Epidermal melanocyte (primary cell): Measurements from ENCODE around the gene KCNN4.
"Not testable (repeated sequence)": the region's sequence is repeated elsewhere in the genome, so short reads cannot be mapped to it uniquely, and the experiment has no call there.

Experiments used
- DNase-seq: peaks from one replicate; pipeline ENCODE4 v3.0.0; 2011; ENCODE audit warnings: low spot score; ENCODE audit not compliant: insufficient read length

Gene KCNN4

DNA sequence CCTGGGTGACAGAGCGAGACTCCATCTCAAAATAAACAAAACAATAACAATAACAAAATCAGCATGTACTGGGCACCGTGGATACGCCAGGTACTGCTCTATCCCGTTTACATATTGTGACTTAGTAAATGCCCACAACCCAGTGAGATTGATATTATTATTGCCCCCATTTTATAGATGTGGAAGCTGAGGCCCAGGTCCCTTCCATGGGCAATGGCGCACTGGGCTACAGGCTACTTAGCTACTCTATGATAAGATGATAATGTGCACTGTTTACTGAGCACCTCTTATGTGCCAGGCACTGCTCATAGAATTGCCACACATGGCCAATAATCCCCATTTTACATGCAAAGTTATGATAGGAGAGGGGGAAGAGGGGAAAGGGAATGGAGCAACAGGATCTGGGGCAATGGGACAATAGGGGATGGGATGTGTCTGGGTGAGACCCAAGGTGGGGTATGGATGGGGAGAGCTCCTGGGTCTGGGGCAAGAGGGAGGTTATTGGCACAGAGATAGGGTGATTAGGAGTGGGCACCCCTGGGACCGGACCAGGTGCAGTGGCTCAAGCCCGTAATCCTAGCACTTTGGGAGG, 5.4 kb downstream of the KCNN4 start:
- no peak for DNase-seq

DNA sequence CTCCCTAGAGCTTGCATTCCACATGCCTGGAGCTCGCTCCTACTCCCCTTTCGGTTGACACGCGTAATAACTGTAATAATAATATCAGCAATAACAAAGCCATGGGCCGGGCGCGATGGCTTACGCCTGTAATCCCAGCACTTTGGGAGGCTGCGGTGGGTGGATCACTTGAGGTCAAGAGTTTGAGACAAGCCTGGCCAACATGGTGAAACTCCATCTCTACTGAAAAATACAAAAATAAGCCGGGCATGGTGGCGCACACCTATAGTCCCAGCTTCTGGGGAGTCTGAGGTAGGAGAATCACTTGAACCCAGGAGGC, 5.9 kb downstream of the KCNN4 start:
- not testable (repeated sequence) for DNase-seq

DNA sequence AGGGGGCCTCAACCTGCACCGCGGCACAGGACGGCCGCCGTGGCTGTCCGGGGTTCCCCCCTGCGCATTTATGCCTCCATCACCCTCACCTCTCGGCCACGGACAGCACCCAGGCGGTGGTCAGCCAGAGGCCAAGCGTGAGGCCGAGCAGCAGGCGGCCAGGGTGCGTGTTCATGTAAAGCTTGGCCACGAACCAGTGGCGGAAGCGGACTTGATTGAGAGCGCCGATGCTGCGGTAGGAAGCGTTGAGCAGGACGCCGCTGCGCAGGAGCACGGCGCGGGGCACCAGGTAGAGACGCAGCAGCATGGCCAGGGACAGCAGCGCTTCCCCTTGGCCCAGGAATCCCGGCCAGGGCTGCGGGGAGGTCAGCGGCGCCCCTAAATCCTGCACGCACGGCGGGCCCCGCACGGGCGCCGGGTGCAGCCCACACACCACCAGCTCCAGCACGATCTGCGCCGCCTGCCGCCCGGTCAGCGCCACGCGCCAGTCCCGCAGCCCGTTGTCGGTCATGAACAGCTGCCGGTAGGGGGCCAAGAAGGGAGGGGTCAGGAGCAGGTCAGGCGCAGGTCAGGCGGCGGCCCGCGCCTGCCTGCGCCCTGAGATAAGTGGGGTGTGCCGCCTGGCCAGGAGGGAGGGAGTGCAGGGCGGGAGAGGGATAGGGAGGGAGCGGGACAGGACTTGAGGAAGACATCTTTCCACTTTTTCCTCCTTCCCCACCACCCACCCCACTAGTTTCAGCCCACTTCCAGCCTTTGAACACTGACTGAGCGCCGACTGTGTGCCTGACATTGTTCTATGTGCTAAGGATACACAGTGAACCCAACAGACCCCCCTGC, 6.5 kb downstream of the KCNN4 start:
- no peak for DNase-seq

DNA sequence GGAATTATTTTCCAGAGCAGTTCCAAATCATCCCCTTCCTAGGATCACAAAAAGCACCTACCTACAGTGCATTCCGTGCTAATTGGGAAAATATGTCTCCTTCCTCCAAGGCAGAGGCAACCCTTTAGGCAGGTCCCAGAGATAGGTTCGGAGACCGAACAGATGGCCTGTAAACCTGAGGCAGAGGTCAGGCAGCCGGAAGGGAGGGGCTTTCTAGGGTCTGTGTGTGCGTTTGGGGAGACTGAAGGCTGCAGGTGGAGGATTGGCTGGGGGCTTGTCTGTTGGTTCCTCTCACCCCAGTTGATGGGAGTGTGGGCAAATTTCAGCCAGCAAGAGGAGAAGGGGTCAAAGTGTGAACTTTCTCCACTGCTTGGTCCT, 7.1 kb downstream of the KCNN4 start:
- DNase-seq, result no peak

DNA sequence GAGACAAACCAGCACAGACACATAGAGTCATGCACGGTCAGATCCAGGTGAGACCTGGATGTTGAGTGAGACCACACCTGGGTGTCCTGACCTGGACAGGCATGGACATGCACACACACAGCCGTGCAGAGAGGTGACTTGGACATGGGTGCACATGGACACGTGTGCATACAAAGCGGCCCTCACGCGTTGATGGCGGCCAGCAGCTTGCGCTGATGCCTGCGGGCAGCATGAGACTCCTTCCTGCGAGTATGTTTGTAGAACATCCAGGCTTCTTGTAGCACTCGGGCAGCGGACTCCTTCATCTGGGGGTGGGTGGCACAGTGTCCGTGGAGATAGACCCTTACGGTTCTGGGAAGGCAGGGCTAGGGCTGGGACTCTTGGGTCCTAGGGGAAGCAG, 11.5 kb downstream of the KCNN4 start:
- no peak for DNase-seq

DNA sequence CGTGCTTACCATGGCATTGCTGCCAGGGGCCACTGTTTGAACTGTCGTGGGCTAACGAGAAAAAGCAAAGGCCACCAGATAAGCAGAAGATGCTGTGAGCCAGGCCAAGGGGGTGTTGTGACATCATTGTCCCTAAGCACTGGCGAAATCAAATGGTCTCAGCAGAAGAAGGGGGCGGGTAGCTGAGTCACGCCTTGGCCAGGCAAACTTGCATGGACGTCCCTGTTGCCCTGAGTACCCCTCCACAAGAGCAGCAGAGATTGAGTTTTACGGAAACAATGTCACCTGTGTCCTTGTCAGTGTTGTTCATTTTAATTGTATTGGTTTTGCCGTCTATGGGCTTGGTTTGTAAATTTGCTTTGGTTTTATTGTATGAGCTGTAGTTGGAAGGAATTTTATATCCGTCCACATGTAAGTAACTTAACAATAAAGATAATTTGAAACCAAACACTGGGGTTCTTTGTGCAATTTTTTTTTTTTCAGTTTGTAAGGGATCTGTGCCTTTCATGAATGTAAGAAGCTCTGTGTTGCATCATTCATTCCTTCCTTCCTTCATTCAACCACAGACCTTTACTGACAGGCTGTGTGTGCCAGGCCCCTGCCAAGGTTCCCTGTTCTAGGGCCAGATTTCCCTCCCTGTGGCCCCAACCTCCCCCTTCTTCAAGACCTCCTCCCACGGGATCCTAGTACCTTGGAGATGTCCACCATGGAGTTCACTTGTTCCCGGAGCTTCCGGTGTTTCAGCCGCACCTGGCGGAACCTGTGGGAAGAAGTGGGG, 12.3 kb downstream of the KCNN4 start:
- DNase-seq, result no peak

DNA sequence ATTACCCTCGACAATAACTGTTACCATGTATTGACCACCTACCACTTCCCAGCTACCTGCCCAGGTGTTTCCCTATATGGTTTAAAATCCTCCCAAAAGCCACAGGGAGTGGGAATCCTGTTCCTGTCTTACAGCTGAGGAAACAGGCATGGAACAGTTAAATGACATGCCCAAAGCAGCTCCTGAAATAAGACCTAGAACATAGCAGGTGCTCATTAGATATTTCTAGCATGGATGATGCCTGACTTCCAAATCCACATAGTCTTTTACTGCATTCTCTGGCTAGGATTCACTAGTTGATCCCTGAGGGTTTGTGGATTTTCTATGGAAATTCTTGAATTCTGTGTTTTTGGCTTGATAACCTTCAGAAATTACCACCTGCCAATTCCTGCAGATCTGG, 13.0 kb downstream of the KCNN4 start:
- DNase-seq, result no peak

DNA sequence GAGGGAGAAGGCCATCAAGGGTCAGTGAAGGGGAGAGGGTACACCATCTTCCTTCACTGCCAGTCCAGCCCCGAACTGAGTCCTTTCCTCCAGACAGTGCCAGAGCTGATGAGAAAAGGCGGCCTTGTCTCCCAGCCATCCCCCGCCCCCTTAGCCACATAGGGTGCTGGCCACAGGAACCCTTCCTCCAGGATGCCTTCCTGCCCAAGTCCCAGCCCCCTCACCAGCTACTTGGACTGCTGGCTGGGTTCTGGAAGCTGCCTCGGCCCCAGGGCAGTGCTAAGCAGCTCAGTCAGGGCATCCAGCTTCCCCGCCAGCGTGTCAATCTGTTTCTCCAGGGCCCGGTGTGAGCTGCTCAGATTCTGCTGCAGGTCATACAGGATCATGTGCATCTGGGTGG, 13.5 kb downstream of the KCNN4 start:
- DNase-seq, result no peak

DNA sequence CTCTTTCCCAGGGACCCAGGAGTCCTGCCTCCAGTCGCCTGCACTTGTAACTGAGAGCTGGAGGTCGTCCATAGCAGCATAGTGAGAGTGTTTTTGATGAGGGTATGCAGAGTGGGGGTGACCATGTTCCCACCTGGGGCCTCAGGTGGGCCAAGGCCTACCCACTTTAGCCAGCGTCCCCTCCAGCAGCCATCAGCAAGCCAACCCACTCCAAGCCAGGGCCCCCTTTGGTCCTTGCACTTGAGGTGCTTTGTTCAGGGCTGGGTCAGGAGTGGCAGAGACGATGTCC, 14.1 kb downstream of the KCNN4 start:
- DNase-seq, result no peak

DNA sequence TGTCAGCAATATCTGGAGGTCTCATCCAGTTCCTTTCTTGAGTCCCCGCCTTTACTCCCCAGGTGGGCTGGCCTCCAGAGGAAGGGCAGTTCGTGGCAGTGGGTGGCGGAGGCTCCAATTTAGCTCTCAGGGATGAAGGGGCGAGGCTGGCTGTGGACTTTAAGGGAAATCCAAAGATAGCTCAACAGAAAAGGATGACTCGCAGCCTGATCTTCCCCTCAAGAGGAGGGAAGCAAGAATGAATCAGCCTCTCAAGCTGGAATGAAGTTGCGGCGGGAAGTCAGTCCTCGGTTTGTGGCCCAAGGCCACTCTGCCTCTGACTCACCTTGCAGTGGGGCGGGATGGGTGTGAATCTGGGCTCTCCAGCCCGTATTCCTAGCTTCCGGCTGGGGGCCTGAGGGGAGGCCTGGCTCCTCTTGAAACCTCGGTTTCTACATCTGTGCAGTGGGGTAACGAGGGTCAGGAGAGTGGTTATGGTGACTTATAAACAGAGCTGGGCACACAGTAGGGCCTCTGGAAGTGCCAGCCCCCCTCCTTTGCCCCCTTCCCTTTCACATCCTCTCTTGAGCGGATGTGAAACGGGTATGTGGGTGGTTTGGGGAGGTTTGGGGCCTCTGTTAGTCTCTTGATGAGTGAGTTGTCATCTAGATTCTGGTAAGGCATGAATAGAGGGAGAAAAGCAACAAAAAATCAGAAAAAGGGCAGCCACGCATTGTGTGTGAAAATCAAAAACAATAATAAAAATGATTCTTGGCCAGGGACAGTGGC, 15.5 kb downstream of the KCNN4 start:
- DNase-seq, result no peak

DNA sequence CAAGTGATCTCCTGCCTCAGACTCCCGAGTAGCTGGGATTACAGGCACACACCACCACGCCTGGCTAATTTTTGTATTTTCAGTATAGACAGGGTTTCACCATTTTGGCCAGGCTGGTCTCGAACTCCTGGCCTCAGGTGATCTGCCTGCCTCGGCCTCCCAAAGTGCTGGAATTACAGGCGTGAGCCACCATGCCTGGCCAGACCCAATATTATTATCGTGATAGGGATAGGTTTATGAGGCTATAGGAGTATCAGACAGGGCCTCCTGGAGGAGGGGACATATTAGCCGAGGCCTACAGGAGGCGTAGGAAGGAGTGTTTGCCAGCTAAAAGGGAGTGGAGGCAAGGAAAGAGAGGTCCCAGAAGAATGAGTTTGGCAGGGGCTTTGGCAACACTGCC, 16.1 kb downstream of the KCNN4 start:
- DNase-seq, result not testable (repeated sequence)

DNA sequence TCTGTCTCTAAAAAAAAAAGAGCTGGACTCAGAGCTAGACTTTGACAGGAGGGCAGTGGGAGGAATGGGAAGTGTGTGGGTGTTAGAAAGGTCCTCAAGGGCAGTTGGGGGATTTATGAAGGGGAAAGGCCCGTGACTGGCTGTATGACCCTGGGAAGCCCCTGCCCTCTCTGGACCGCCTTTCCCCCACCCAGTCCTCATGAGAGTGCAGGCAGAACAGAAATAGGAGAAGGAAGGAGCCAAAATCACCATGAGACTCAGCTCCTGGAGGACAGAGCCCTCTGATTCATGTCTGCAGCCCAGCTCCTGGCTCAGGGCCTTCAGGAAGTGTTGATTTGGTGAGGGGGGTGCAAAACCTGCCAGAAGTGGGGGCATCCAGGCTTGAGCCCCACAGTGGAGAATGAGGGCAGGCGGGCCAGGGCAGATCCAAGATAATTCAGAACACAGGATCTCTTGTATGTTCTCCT, 17.3 kb downstream of the KCNN4 start:
- no peak for DNase-seq

DNA sequence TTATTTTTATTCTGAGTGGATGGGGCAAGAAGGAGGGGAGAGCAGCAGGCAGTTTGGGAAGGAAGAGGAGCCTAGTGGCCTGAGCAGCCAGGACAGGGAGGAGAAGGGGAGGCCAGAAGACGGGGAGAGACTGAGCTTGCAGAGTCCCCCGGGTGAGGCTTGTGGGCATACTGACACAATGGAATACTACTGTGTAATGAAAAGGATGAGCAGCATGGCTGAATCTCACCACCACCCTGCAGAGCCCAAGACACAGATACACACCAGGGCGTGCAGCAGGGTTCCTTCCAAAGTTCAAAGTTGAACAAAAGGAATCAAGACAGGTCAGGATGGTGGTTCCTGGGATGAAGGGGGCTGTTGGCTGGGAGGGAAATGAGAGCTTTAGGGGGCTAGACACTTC, 18.0 kb downstream of the KCNN4 start:
- no peak for DNase-seq

DNA sequence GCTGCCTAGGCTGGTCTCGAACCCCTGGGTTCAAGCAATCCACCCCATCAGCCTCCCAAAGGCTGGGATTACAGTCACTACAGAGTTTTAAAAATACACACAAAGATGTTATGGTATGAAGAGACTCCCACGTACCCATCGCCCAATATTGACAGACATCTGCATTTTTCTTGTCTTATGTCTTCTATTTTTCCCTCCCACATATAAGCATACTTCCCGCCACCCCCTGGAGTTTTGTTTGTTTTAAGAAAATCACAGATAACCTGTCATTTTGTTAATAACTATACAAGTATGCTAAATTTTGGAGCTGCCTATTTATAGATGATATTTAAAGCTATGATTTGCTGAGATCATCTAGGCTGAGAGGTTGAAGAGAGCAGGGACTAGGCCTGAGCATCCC, 19.8 kb downstream of the KCNN4 start:
- DNase-seq, result no peak

DNA sequence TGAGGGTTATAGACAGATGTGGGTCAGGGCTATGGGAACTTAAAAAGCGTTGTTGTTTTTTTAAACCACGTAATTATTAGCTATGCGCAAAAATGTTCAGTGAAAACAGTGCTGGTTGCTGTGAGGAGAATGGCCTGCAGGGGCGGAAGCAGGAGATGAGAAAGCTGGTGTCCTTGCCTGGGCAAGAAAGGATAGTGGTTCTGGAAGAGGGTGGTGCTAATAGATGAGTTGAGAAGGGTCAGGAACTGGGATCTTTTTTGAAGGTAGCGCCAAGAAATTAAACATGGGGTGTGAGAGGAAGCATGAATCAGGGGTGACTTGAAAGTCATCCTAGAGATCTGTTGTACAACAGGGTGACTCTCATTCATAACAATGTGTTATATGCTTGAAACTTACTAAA, 21.3 kb downstream of the KCNN4 start:
- DNase-seq, result no peak

DNA sequence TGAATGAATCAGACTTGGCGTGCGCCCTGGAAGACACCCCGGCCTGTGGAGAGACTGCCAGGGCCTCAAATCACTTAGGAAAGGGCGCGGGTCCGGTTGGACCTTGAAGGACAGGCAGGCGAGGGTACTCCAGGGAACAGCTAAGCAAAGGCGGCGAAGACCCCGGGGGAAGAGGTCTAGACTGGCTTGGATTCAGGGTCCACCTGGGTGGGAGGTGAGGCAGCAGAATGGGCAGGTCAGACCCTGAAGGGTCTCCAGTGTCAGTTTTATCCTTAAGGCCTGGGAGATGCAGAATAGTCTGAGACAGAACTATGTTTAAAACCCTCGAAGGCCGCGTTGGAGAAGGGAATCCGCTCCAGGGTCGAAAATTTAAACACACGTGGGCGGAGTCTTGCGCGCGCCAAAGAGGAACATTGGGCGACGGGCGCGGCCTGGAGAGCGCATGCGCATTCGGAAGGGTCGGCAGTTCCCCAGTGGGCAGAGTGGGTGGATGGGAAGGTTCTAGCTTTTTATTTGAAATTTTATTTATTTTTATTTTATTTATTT, 25.4 kb downstream of the KCNN4 start:
- peak; percentile 42 for DNase-seq

DNA sequence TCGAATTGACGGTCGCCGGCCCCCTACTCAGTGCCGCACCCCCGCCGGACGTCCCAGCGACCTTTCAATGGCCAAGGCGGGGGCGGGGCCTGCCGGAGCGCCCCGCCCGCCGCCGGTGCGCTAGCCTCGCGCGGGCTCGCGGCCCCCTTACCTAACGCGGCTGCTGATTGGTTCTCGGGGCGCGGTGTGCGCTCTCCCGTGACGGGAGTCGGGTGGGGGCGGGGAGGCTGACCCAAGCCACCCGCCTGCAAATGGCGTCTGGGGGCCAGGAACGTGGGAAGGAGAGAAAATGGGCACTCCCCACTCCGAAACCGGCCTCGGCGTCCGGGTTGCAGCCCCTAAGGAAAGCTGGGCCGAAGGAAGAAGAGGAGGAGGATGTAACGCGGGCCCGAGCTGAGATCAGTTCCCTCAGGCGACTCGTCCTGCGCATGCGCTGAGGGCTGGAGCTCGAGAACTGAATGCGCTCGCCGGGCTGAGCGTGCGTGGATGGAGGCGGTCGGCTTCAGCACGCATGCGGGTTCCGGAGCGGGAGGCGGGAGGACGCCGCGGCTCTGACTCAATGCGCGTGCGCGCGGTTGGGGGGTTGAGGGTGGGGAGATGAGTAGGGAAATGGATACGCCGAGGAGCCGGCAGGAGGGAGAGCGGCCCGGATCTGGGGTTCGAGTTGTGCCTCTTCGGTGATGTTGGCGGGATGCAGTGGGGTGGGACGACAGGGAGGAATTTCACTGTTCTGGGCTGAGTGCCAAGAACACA, 26.1 kb downstream of the KCNN4 start, which contains the start of gene SMG9:
Gene SMG9 (minus strand): TSS at position 460 of the 753 bp plus-strand sequence. CDS start 4,221 bp downstream, outside the sequence.
- DNase-seq, result peak; percentile 94

DNA sequence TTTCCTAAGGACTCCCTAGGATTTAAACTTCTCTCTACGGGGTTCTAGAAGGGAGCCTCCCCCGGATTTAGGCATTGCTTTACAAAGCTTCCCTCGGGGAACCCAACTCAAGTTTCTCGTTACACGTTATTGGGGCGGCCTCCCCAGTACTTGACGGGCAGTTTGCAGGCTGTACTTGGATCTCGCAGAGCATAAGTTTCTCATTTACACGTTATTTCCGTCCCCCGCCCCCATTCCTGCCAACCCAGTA, 26.6 kb downstream of the KCNN4 start:
- DNase-seq, result no peak

DNA sequence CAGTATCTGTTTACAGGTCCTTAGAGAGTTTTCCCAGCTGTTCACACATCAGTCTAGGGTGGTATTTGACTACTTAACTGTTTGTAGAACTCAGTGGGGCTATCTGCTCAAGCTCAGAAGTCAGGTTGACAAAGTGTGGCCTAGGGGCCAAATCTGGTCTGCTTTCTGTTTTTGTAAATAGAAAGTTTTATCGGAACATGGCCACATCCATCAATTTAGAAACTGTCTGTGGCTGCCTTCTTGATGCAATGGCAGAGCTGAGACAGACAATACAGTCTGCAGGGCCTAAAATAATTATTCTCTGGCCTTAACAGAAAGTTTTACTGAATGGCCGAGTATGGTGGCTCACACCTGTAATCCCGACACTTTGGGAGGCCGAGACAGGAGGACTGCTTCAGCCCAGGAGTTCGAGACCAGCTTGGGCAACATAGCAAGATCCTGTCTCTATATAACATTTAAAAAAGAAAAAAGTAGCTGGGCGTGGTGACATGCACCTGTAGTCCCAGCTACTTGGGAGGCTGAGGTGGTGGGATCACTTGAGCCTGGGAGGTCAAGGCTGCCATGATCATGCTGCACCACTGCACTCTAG, 28.4 kb downstream of the KCNN4 start:
- DNase-seq, result no peak

DNA sequence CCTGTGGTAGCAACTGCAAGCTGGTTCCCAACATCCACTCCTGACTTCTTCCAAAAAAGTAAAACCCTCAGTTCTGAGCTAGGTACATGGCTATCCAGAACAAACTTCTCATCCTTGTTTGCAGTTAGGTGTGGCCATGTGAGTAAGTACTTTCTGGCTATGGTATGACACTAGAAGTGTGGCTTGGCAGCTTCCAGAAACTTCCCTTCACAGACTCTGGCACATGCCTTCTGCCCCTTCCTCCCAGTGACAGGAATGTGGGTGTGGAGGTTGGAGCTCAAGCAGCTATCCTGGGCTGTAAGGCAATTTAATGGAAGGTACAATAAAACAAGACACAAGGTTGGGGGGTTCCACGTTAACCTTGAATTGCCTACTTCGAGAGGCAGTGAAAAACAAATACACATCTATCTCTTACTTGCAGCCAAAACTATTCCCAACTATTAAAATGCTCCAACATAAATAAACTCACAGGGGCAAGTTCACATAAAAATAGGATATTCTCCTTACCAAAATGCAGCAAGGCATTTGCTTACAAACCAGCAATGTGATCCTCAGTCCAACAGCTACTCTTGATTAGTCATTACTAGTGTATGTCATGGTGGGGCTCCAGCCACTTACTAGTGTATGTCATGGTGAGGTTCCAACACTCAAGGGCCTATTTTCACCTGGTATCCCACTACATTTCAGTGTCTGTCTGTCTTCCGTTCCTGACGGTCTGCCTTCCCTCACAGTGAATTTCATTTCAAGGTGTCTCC, 29.1 kb downstream of the KCNN4 start:
- DNase-seq, result no peak
